ENCODE results near the gene CD8B.

CD8B gene

DNA sequence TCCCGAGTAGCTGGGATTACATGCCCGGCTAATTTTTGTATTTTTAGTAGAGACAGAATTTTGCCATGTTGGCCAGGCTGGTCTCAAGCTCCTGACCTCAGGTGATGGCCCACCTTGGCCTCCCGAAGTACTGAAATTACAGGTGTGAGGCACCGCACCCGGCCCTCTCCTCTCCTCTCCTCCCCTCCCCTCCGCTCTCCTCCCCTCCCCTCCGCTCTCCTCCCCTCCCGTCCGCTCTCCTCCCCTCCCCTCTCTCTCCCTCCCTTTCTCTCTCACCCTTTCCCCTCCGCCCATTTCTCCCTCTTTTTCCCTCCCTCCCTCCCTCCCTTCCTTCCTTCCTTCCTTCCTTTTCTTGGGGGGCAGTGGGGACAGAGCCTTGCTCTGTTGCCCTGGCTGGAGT, 28.4 kb downstream of the CD8B start:
- DNase-seq: no peak

DNA sequence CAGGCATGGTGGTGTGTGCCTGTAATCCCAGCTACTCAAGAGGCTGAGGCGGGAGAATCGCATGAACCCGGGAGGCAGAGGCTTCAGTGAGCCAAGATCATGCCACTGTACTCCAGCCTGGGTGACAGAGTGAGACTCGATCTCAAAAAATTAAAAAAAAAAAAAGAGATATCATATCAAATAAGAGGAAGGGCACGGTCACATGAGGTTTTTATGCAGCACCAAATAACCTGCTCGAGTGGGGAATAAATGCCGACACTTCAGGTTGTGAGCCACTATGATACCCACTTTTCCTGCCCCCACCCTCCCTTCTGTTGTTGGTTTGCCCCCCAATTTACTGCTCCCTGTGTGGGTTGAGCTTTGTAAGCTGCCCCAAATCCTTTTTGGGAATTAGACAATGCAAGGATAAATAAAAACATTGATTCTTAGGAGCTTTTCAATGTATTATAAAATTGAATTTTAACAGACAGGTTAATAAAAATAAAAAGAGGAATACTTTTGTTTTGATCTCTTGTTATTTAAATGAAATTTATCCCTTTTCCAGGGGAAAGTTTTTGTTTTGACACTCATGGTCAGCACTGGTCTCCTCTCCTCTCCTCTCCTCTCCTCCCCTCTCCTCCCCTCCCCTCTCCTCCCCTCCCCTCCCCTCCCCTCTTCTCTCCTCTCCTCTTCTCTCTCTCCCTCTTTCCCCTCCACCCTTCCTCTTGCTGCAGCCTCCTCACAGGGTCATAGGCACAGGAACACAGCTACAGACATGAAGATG, 29.2 kb downstream of the CD8B start:
- DNase-seq: no peak

DNA sequence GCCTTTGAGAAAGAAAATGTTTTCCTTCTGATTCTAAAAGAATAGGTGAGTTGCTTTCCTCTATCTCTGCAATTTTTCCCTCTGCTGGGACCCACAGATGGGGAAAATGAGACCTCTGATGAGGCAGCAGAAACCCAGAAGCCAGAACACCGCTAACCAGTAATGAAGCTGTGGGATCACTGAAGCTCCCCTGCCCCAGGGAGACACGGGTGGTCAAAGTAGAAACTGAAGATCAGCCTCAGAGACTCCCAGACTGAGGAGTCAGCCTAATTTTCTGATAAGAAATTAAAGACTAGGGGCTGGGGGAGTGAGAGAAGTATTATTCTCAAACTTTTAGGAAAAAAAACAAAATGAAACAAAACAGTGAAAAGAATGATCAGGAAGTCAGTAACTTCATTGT, 30.1 kb downstream of the CD8B start:
- no peak for DNase-seq

DNA sequence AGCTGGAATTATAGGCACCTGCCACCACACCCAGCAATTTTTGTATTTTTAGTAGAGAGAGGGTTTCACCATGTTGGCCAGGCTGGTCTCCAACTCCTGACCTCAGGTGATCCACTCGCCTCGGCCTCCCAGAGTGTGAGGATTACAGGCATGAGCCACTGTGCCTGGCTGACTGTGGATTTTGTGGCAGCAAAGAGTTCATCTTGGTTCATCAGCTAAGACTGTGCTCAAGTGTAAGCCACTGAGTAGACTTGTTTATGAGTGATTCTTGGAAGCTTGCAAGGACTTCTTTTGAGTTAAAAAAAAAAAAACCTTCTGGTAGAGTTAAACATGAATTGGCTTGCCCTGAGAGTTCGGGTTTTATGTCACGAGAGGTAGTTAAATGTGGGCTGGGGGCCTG, 34.7 kb downstream of the CD8B start:
- DNase-seq: no peak

DNA sequence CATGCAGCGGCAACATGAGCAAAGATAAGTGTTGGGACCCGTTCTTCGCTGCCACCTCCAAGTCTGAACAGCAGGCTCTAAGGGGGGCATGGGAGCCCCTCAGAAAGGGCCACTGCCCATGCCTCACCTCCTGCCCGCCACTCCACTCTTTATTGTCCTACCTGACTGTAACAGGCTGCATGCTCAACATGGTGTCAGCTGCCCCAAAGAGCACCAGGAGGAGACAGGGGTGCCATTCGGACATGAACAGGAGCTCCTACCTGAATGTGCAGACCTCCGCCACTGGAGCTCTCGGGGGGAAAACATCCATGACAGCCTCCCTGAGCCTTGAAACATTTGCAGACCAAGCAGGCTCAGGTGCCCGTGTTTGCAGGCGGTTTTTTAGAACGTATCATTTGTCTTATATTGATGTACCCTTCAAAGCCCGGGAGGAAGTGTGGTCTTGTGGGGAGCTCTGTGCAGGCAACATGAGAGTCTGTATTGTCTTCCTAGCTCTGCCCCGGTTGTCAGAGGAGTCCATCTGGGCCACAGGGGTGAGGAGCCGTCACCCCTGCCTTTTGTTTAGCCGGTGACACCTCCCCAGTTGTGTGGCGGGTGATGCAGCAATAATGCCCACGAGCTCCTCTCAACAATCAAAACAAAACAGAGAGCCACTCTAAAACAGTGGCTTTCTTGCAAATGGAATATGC, 35.8 kb downstream of the CD8B start:
- DNase-seq: no peak

DNA sequence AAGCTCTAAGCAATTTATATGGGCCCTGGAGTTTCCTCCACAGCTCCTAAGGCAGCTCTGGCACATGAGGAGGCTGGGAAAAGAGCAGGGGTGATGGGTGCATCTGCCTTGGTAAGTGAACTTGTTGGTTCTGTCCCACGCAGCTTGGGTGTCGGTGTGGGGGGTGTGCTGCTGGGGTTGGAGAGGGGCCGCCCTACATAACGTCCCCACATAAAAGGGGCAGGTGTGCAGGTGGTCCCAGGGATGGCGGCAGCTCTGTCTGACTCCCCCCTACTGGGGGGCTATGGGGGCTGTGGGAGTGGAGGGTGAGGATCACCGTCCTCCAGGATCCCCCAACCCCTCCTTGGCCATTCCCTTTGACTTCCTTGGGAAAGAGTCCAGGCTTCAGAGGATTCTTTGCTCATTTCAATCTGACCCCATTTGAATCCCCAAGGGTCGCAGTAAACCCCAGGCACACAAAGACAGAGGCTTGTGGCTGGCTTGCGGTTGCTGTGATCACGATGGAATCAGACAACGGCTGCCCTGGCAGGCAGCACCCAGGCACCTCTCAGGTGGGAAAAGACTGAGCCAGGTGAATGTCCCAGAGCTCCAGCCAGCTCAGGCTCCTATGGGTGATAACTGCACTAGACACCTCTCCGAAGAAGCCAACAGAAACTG, 36.5 kb downstream of the CD8B start:
- no peak for DNase-seq

DNA sequence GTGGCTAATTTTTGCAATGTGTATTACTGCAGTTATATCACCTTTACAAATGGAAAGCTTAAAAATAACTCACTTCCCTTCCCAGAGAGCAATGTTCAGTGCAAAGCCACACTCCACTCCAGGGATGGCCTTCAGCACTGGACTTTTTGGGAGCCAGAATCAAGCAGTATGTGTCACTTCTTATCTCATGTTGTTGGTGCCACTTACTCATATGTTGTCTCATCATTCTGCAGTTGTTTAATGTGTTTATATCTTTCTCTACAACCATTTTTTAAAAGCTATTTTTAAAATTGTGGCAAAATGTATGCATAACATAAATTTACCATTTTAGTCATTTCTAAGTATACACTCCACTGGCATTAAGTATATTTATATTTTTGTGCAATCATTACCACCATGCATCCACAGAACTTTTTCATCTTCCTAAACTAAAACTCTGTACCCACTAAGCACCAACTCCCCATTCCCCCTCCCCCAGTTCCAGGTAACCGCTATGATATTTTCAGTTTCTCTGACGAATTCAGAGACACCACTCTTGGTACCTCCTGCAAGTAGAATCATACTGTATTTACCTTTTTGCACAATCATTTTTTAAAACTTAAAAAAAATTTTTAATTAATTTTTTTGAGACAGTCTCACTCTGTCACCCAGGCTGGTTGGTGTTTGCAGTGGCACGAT, 38.9 kb downstream of the CD8B start:
- DNase-seq: no peak

DNA sequence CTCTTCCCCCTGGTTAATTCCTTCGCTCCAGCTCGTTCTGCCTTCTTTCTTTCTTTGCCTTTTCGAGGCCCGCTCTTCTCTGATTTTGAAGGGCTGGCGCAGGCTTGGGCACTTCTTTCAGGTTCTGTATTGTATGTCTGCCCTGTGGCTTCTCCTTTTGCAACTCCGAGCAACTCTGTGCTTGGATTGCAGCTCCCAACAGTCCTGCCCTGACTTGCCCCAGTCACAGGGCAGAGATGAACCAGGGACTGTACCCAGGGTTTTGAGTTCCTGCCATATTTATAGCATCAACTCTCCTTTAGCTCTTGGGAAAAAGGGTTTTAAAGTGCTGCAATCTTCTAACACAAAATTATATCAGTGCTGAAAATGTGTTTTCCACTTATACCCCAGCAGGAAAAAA, 39.8 kb downstream of the CD8B start:
- no peak for DNase-seq

DNA sequence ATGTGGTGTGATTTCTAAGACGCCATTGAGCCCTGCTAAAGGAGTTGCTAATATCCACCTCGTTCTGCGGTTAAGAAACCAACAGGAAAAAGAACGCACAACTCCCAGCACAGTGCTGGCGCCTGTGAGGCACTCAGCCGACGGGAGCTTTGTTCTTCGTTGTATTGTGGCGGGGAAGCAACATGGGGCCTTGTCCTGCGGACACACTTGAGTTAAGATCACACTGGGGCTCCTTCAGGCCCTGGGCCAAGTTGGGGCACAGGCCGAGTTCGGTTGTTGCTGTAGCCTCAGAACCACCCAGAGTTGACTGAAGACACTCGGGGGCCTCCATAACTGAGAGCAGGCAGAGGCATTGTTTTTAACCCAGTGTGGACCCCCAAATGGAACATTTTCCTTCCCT, 40.4 kb downstream of the CD8B start:
- DNase-seq: no peak

DNA sequence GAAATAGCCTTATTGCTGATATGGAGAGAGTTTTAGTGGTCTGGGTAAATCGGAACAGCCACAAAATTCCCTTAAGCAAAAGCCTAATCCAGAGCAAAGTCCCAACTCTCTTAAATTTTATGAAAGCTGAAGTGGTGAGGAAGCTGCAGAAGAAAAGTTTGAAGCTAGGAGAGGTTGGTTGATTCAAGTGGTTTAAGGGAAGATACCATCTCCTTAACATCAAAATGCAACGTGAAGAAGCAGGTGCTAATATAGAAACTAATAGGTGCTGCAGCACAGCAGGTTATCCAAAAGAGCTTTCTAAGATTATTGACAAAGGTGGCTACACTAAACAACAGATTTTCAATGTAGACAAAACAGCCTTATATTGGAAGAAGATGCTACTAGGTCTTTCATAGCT, 42.7 kb downstream of the CD8B start:
- DNase-seq: no peak

DNA sequence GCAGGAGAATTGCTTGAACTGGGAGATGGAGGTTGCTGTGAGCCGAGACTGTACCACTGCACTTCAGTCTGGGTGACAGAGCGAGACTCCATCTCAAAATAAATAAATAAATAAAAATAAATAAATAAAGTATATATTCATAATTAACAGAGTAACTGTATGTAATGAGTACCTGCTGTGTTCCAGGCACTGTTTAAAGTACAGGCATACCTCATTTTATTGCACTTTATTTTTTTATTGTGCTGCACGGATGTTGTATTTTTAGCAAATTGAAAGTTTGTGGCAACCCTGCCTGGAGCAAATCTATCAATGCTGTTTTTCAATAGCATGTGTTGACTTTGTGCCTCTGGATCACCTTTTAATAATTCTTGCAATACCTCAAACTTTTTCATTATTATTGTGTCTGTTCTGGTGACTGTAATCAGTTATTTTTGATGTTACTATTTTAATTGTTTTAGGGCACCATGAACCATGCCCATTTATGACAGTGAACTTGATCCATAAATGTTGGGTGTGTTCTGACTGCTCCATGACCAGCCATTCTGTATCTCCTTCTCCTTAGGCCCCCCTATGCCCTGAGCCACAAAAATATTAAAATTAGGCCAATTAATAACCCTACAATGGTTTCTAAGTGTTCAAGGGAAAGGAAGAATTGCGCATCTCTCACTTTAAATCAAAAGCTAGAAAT, 43.4 kb downstream of the CD8B start:
- no peak for DNase-seq

DNA sequence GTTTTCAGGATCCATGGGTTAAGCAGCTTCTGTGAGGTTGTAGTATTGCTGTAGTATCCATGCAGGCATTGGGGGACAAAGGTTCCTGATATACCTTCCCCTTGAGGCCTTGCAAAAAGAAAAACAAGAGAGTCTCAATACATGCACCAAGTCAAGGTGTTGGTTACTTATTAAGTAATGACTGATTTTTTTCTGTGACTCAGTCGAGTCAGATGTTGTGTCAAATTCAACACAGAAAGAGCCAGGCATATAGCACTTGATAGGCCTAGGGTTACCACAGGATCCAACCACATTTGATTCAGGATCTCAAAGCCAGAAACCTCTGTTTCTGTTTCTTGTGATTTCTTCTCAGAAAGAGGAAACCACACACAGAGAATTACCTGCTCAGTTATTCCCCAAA, 46.1 kb downstream of the CD8B start:
- DNase-seq: no peak

DNA sequence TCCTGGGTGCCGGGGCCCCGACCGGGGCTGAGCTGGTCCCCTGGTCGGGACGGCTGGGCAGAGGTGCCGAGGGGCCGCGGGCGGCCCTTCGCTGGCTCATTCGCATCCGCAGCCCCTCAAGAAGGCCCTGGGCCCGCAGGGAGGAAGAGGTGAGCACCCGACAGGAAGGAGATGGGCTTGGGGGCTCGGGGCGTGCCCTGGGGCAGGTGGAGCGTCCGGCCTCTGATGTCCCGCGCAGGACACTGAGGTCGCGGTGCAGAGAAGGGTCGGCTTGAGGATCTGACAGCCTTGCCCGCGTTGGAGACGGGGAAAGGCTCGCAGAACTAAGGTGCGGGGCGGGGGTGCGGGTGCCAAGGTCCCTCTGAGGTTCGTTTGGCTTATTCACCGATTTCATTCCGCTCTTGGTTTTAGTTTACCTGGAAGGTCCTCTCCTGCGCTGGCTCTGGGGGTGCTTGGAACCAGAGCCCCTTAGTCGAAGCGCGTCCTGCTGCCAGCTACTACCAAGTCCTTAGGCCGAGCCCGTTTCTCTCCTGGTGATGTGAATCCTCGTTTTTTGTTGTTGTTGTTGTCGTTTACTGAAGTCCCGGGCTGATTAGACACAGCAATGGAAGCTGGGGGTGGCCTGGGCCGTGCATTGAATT, 52.1 kb downstream of the CD8B start:
- no peak for DNase-seq

DNA sequence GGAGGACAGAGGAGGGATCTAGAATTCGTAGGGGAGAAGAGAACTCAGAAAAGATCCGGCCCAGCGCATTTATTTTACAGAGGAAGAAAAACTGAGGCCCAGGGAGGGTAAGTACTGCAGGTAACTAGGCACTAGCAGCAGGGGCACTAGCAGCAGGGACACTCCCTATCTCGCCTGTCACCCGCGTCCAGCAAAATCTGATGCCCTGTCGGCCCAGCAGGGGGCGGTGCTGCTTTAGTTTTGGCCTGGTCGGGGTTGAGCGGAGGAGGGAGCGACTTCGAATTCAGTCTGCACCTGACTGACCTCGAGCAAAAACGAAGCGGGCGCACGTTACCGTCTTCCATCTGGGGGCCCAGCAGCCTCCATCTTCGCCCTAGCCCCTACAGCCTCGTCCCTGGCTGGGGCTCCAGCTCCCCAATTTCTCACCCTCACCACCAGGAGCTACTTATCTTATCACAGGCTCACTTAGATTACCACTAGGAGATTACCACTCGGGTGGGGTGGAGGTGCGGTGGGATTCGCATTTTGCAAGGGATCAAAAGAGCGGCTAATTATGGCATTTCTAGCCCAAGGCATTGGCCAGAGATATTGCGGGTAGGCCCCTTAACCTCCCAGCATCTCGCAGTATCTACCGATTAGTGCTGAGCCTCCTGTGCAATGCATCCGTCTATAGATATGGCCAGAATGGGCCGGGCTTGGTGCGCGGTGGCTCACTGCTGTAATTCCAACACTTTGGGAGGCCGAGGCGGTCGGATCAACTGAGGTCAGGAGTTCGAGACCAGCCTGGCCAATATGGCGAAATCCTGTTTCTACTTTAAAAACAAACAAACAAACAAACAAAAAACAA, 53.1 kb downstream of the CD8B start:
- peak; percentile 77 for DNase-seq

DNA sequence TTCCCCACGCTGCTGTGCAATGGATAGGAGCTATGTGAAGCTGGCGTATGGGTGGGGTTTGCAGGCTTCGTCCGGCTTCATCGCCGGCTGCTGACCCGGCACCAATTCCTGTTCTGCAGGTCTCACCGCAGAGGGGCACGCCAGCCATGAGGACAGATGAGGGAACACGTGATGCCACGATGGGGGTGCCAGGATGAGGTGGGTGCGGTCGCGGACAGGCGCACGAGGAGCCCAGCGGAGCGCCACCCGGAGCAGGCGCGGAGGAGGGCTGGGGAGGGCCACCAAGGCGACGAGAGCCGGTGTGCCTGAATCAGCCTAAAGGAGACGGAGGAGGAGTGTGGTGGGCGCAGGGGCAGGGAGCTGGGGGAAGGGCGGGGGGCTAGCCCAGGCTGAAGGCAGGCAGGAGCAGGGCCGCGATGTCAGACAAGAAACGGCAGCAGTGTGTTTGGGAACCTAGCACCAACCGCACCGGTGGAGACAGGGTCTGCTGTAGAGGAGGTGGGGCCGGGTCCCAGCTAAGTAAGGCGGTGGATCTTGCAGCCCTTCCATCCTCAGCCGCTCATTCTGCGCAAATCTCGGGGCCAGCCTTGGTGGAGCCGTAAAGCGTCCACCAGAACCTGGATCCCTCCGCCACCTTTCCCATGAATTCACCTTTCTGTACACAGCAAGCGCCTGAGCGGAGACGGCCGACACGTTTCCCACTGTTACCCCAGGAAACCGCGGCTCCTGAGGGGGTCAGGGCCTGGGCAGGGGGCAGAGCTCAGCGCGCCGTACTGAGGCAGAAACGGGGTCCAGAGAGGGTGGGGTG, 54.0 kb downstream of the CD8B start:
- DNase-seq: peak; percentile 74

DNA sequence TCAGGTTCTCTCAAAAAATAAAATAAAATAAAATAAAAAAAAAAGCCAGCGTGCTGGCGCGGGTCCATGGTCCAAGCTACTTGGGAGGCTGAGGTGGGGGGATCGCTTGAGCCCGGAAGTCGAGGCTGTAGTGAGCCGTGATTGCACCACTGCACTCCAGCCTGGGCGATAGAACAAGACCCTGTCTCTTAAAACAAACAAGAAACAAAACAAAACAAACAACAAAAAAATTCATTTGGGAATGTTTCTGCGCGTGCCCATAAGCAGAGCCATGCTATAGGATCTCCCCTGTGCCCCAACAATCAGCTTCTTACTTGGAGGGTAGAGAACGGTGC, 54.6 kb downstream of the CD8B start:
- no peak for DNase-seq

DNA sequence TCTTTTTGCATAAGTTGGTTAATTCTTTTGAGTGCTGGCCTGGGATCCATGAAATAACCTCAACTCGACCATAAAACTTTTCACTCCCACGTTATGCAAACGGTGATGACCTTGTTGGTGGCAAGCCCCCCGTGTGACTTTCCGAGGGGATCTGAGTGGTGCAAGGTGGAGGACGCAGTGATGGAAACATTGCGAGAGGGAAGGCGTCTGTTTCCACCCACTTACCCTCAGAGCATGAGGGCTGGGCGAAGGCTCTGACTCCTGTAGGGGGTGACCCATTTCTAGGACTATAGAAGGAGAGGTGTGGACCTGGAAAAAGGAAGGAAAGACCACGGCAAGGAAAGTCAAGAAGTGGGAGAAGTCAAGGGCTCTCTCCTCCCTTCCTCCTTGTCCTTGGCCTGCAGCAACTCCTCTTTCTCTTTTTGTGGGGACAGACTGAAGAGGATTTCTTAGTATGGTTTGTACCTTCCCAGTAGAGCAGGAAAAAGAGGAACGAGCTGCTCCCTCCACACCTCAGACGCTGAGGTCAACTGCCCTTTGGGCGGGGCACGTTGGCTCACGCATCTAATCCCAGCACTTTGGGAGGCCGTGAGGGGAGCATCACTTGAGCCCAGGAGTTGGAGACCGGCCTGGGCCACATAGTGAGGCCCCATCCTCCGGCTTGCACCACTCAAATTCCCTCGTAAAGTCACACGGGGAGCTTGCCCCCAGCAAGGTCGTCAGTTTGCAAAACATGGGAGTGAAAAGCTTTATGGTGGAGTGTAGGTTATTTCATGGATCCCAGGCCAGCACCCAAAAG, 55.4 kb downstream of the CD8B start:
- DNase-seq: no peak

DNA sequence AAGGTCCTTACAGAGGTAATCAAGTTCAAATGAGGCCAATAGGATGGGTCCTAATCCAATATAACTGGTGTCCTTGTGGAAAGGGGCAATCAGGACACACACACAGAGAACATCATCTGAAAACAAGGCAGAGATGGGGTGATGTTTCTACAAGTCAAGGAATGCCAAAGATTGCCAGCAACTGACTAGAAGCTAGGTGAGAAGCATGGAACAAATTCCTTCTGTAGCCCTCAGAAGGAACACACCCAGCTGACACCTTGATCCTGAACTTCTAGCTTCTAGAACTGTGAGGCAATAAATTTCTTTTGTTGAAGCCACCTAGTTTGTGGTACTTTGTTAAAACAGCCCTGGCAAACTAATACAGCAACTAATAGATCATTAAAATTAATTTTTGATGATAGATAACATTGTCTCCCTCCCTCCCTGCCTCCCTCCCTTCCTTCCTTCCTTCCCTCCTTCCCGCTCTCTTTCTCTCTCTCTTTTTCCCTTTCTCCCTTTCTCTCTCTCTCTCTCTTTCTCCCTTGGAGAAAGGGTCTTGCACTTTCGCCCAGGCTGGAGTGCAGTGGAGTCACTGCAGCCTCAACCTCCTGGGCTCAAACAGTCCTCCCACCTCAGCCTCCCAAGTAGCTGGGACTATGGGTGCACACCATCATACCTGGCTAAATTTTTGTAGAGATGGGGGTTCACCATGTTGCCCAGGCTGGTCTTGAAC, 60.7 kb downstream of the CD8B start:
- DNase-seq: no peak

DNA sequence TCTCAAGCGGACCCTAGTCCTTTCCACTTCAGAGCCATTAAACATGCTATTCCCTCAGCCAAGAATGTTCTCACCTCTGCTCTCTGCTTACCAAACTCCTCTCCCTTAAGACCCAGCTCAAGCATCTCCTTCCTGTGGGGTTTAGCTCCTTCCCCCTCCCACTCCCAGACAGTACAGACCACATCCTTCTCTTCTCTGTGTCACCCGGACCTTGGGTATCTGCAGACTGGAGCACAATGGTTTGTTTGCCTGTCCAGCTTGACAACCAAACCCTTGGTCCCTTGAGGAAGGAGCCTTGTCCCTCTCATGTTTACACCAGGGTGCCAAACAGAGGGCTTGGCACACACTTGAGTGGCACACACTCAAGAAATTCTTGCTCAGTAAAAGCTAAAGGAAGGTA, 66.8 kb downstream of the CD8B start:
- DNase-seq: no peak

Data from COR-L47 (cell line).